ENCODE data around the gene JAG2. TPM values are rescaled to one million over a fixed set of nuclear protein-coding genes. Genes with fewer than 3 reads are reported as not detected.

The JAG2 gene
- total and polyA plus RNA-seq, 2 experiments from 2014 or later = 1.5 TPM; not detected in 1

GRCh38 chr14:105177082-105177481 lies 8.5 kb upstream of the JAG2 start:
- H3K27ac ChIP-seq = no peak overlapping the region
- TF ChIP-seq EZH2phosphoT487 (IDR thresholded peaks at IDR 0.05; ENCODE audit: insufficient read depth, low read depth) (no peak), EZH2 (IDR thresholded peaks at IDR 0.05; ENCODE audit: insufficient read depth, poor library complexity, severe bottlenecking) (no peak)
- no peak overlapping the region for H3K9ac ChIP-seq
- H2AFZ ChIP-seq = no peak overlapping the region
- no peak for DNase-seq
- in situ Hi-C loops (cut with MboI) = no loop called here
- H3F3A ChIP-seq (ENCODE audit: insufficient read depth) = no peaks in the 10 kb centered on the region
- no peak overlapping the region for H3K4me2 ChIP-seq (ENCODE audit: unreplicated experiment)
- no peaks in the 10 kb centered on the region for H4K20me1 ChIP-seq (ENCODE audit: insufficient read depth)
- no peaks in the 10 kb centered on the region for H3K4me1 ChIP-seq (ENCODE audit: insufficient read depth)
- no peak overlapping the region for H3K4me3 ChIP-seq
- H3K79me2 ChIP-seq (ENCODE audit: insufficient read depth) = no peaks in the 10 kb centered on the region
- no peaks in the 10 kb centered on the region for H3K9me2 ChIP-seq (ENCODE audit: insufficient read depth)
- H3K27me3 ChIP-seq (replicated peaks; ENCODE audit: insufficient read depth) = 0 out of 2 replicates have a peak, but pooled peaks cover 6% of the 10 kb centered on the region
- no peaks in the 10 kb centered on the region for H3K9me3 ChIP-seq (ENCODE audit: low read depth)
- WGBS, 2 experiments (ENCODE audit: low coverage in 1 of 2, low lambda C conversion rate in 2 of 2, missing lambda C conversion rate in 2 of 2) = 54 to 65% methylated on average over 9 to 10 of the region's 11 CpGs
- H3K36me3 ChIP-seq (ENCODE audit: low read depth) = no peaks in the 10 kb centered on the region

DNA sequence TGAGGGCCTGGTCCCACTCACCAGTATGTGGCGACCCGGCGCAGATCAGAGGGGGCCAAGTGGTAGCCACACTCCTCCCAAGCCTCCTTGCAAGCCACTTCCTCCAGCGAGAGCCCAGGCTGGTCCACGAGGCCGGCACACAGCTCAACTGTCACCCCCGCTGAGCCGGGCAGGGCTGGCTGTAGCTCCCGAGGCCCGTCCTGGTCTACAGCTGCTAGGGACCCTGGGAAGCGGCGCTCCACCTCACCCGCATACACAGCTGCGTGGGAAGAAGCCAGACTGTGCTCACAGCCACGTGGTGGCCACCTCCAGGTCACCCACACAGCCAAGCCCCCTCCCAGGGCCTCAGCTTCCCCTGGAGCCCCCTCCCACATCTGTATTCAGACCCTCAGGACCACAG lies 7.9 kb upstream of the JAG2 start:
- no peak overlapping the region for H3K4me2 ChIP-seq (ENCODE audit: unreplicated experiment)
- no peak for TF ChIP-seq EZH2 (IDR thresholded peaks at IDR 0.05; ENCODE audit: insufficient read depth, poor library complexity, severe bottlenecking)
- TF ChIP-seq EZH2phosphoT487 (IDR thresholded peaks at IDR 0.05; ENCODE audit: insufficient read depth, low read depth) = no peak
- 86 to 89% methylated on average over 14 to 15 of the region's 15 CpGs for WGBS, 2 experiments (ENCODE audit: low coverage in 1 of 2, low lambda C conversion rate in 2 of 2, missing lambda C conversion rate in 2 of 2)
- H3K27ac ChIP-seq = no peak overlapping the region
- no peak overlapping the region for H3K9ac ChIP-seq
- no peak overlapping the region for H3K4me3 ChIP-seq
- H3K4me1 ChIP-seq (ENCODE audit: insufficient read depth) = no peaks in the 10 kb centered on the region
- H3K27me3 ChIP-seq (replicated peaks; ENCODE audit: insufficient read depth) = 0 out of 2 replicates have a peak, but pooled peaks cover 6% of the 10 kb centered on the region
- H3K79me2 ChIP-seq (ENCODE audit: insufficient read depth) = no peaks in the 10 kb centered on the region
- no peaks in the 10 kb centered on the region for H3F3A ChIP-seq (ENCODE audit: insufficient read depth)
- H4K20me1 ChIP-seq (ENCODE audit: insufficient read depth) = no peaks in the 10 kb centered on the region
- H2AFZ ChIP-seq = no peak overlapping the region
- in situ Hi-C loops (cut with MboI) = no loop called here
- DNase-seq = no peak
- H3K36me3 ChIP-seq (ENCODE audit: low read depth) = no peaks in the 10 kb centered on the region
- no peaks in the 10 kb centered on the region for H3K9me2 ChIP-seq (ENCODE audit: insufficient read depth)
- H3K9me3 ChIP-seq (ENCODE audit: low read depth) = no peaks in the 10 kb centered on the region

GRCh38 chr14:105173901-105174894 lies 5.6 kb upstream of the JAG2 start:
- Histone ChIP-seq H3K9me2 (ENCODE audit: insufficient read depth) (no peaks in the 10 kb centered on the region), H3K27me3 (replicated peaks; ENCODE audit: insufficient read depth) (peaks cover 14% of the 10 kb centered on the region; the same call in 1 of the 2 replicates), H3K9ac (no peak overlapping the region), H3K9me3 (ENCODE audit: low read depth) (no peaks in the 10 kb centered on the region), H3K27ac (no peak overlapping the region), H2AFZ (no peak overlapping the region), H3F3A (ENCODE audit: insufficient read depth) (no peaks in the 10 kb centered on the region), H3K4me3 (no peak overlapping the region), H3K36me3 (ENCODE audit: low read depth) (no peaks in the 10 kb centered on the region), H3K79me2 (ENCODE audit: insufficient read depth) (no peaks in the 10 kb centered on the region), H3K4me2 (ENCODE audit: unreplicated experiment) (no peak overlapping the region), H3K4me1 (ENCODE audit: insufficient read depth) (no peaks in the 10 kb centered on the region), H4K20me1 (ENCODE audit: insufficient read depth) (no peaks in the 10 kb centered on the region)
- 76 to 79% methylated on average over 23 to 32 of the region's 32 CpGs for WGBS, 2 experiments (ENCODE audit: low coverage in 1 of 2, low lambda C conversion rate in 2 of 2, missing lambda C conversion rate in 2 of 2)
- in situ Hi-C loops (cut with MboI) = no loop called here
- TF ChIP-seq EZH2phosphoT487 (IDR thresholded peaks at IDR 0.05; ENCODE audit: insufficient read depth, low read depth) = no peak
- no peak for TF ChIP-seq EZH2 (IDR thresholded peaks at IDR 0.05; ENCODE audit: insufficient read depth, poor library complexity, severe bottlenecking)
- DNase-seq = no peak

DNA sequence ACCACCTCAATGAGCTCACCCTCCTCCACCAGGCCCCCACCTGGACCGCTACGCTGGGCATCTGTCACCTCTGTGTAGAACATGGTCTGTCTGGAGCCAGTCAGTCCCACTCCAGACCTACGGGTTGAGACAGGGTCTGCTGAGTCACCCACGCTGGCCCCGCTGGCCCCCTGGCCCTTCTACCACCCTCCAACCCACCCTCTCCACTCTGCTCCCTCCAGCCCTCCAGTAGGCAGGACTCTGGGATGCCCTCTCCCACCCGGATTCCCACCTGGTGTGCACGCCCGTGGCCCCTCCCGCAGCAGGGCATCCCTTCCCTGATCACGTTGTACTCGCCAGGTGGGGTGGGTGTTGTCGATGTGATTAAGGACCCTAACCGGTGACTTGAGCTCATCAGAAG lies 4.6 kb upstream of the JAG2 start:
- Histone ChIP-seq H3K4me3 (no peak overlapping the region), H3K27me3 (replicated peaks; ENCODE audit: insufficient read depth) (peaks cover 17% of the 10 kb centered on the region; the same call in 1 of the 2 replicates), H3K27ac (no peak overlapping the region), H3K9ac (no peak overlapping the region), H3K9me3 (ENCODE audit: low read depth) (no peaks in the 10 kb centered on the region), H2AFZ (no peak overlapping the region), H3K79me2 (ENCODE audit: insufficient read depth) (no peaks in the 10 kb centered on the region), H3K4me2 (ENCODE audit: unreplicated experiment) (no peak overlapping the region), H3K9me2 (ENCODE audit: insufficient read depth) (no peaks in the 10 kb centered on the region), H3F3A (ENCODE audit: insufficient read depth) (no peaks in the 10 kb centered on the region), H4K20me1 (ENCODE audit: insufficient read depth) (no peaks in the 10 kb centered on the region), H3K36me3 (ENCODE audit: low read depth) (no peaks in the 10 kb centered on the region), H3K4me1 (ENCODE audit: insufficient read depth) (no peaks in the 10 kb centered on the region)
- no peak for DNase-seq
- 60 to 67% methylated on average over 13 of the region's 13 CpGs for WGBS, 2 experiments (ENCODE audit: low coverage in 1 of 2, low lambda C conversion rate in 2 of 2, missing lambda C conversion rate in 2 of 2)
- in situ Hi-C loops (cut with MboI) = no loop called here
- TF ChIP-seq EZH2 (IDR thresholded peaks at IDR 0.05; ENCODE audit: insufficient read depth, poor library complexity, severe bottlenecking) (no peak), EZH2phosphoT487 (IDR thresholded peaks at IDR 0.05; ENCODE audit: insufficient read depth, low read depth) (no peak)

Measured in GM23248 (cell line).